ACHN (cell line): Measurements from ENCODE around the gene NHS.

Experiments used
- DNase-seq: peaks from one replicate; pipeline ENCODE4 v3.0.0-alpha.2; 2015
- in situ Hi-C: cut with HindIII; loops from 2 replicates; pipeline ENCODE4 v1.10.0; 2017; ENCODE audit warnings: low sequenced_read_pairs, low pct_ligation_motif_present, low pct_unique_long_range_greater_than_20kb

The NHS gene

DNA sequence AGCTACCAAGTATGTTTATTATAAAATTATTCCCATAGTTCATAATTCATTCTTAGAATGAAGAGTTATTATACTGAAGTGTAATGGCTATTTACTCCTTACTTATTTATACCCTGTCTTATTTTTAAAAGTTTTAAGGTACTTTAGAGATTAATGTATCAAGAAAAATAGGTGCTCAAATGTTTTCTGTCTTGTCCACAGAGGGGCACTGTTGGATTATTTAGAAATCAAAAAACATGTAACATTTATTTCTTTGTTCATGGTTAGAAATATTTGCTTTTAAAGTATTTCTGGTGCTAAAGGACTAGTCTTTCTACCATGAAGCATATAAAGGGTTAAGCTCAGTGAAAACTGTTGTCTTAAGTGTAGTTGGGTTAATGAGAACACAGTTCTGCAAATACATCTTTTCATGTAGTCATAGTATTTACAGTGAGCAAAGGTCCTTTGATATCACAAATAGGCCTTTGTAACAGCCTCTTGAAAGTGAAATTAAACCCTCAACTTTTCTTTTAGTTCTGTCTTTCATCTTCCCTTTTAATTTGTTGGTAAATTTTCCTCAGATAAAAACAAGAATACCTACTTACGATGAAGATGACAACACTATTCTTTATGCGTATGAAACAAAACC, 370.0 kb downstream of the NHS start:
- in situ Hi-C loops: no loop called here
- peak; percentile 1 for DNase-seq

DNA sequence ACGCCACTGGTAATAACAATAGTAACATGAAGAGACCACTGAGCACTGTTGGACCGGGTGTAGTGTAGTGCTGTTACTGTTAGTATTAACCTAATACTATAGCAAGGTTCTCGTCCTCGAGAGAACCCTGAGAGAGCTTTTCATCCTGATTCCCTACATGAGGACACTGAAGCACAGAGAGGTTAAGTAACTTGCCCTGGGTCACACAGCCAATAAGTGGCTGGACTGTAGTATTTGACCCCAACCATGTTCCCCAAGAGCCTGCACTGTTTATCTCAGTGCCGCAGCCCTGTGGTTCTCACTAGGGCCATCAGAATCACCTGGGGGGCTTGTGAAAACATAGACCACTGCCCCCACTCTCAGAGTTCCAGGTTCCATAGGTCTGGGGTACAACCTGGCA, 372.7 kb downstream of the NHS start:
- in situ Hi-C loops: no loop called here
- no peak for DNase-seq

DNA sequence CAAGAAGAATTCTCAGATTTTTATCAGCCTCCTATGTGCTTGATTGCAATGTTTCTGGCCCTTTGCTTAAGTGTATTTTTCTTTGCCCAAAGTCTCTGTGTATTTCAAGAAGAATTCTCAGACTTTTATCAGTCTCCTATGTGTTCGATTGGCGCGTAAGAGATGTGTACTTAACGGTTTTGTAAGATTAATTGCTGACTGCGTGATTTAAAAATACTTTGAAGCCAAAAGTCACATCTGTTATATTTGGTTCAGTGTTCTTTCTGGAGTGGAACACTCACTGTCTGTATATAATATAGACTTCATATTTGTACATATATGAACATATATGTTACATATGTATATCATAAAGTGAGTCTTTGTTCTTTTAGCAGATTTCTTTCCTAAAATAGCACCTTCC, 373.7 kb downstream of the NHS start:
- DNase-seq: no peak
- in situ Hi-C loops: no loop called here

DNA sequence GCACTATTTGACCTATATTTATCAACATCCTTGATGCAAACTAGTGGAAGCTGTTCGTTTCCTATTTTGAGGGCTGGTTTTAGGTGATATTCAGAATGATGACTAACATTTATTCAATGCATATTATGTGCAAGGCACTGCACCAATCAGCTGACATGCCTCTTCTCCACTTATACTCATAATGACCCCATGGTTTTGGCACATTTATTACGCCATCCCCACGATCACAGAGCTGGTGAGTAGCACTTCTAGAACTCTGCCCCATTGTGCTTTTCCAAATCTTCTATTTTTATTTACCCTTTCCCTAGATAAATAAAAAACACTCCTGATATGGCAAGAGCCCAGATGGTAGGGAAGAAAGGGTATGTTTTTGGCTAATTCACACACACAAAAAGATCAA, 375.4 kb downstream of the NHS start:
- in situ Hi-C loops: no loop called here
- no peak for DNase-seq

DNA sequence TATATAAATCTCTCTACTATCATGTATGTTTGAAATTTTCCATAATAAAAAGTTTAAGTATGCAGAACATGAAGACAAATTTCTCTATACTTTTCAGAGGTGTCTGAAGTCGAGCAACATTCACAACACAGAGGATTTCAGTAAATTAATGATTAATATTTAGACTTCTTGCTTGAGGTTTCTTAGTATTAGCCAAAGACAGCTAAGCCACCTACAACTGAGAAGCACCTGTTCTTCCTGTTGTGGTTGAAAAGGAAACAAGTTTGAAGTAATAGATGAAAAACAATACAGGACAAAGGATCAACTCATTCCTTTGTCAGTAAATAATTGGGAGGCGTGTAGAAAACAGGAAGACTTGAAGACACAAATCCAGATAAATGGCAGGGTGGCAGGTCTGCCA, 383.4 kb downstream of the NHS start:
- in situ Hi-C loops: no loop called here

DNA sequence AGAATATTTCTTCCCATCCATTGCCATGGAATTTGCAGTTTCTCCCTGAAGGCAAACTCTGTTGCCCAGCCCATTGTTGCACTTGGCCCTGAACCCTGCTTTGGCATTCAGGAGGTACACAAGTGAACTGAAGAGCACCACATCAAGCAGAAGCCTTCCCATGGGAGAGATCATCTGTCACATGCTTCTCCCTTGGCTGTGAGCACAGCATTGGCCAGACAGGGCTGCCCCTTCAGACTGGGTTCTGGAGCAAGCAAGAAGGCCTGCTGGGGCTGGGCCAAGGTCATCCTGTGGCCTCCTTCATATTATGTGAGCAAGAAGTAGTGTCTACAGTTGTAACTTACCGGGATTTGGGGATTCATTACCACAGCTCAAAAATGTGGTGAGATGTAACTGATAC, 385.0 kb downstream of the NHS start:
- DNase-seq: no peak
- in situ Hi-C loops: no loop called here

More for the DNA sequence above, 383.4 kb downstream of the NHS start:
- no peak for DNase-seq

DNA sequence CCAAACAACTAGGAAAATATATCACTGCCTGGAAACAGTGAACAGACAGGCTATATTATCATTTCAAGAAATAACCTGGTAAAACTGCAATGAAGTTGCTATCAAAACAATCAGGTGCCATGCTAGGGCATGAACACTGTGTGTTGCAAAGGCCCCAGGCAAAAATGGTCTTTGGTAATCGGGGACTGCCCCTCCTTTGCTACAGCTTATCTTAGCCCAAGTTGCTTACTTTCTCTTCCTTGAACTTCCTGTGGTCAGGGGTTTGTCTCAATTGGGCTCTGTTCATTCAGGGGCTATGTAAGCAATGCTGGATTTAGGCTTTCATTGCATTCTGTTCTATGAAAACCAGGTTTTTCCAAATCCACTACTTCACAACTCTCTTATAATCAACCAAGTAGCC, 392.7 kb downstream of the NHS start:
- no peak for DNase-seq
- in situ Hi-C loops: no loop called here

DNA sequence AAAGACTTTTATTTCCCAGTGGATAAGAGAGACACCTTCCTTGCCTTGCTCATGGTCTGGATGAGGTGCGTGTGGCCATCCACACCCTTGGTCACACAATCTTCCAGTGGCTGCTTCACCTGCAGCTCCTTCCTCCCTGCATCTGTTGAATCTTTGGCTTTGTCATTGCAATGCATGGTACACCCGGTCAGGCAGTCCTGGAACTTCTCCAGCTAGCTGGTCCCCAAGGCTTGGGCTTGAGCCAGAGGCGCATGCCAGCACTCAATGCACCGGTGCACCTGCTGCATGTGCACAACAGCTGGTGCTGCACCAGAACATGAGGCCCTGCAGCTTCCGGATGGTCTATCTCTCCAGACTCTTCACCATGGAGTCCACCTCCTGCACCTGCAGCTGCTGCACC, 394.0 kb downstream of the NHS start:
- DNase-seq: no peak
- in situ Hi-C loops: no loop called here

DNA sequence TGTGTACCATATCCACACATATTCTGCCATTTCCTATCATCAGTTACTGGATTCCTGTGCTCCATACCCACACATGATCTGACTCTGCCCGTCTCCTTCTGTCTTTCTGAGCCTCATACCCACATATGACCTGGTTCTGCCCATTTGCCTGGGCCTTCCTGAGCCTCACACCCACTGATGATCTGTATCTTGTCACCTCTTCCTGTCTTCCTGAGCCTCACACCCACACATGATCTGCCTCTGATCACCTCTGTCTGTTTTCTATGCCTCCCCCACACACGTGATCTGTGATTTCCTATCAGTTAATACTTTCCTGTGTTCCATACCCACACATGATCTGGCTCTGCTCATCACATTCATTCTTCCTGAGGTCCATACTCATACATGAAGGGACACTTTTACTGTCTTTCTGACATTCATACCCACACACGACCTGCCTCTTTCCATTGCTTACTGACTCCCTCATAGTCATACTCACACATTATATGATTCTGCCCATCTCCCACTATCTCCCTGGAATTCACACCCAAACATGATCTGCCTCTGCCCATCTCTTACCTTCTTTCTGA, 394.8 kb downstream of the NHS start:
- in situ Hi-C loops: no loop called here
- DNase-seq: no peak

DNA sequence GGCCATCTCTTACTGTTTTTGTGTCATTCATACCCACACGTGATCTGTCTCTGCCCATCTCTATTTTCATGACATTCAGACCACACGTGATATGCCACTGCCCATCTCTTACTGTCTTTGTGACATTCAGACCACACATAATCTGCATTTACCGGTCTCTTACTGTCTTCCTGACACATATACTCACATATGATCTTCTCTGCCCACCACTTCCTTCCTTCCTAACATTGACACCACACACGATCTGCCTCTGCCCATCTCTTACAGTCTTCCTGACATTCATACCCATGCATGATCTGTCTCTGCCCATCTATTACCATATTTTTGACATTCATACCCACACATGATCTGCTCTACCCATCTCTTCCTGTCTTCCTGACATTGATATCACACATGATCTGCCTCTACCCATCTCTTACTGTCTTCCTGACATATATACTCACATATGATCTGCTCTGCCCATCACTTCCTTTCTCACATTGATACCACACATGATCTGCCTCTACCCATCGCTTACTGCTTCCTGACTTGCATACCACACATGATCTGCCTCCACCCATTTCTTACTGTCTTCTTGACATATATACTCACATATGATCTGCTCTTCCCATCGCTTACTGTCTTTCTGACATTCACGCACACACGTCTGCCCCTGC, 398.3 kb downstream of the NHS start:
- DNase-seq: no peak
- in situ Hi-C loops: no loop called here

DNA sequence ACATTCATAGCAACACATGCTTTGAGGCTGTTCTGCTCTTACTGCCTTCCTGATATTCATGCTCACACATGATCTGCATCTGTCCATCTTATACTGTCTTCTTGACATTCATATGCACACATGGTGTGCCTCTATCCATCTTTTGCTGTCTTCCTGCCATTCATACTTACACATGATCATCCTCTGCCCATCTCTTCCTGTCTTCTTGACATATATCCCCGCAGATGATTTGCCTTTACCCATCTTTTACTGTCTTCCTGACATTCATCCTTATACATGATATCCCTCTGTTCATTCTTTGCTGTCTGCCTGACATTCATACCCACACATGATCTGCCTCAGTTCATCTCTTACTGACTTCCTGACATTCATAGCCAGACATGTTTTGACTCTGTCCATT, 399.1 kb downstream of the NHS start:
- in situ Hi-C loops: no loop called here
- DNase-seq: no peak

DNA sequence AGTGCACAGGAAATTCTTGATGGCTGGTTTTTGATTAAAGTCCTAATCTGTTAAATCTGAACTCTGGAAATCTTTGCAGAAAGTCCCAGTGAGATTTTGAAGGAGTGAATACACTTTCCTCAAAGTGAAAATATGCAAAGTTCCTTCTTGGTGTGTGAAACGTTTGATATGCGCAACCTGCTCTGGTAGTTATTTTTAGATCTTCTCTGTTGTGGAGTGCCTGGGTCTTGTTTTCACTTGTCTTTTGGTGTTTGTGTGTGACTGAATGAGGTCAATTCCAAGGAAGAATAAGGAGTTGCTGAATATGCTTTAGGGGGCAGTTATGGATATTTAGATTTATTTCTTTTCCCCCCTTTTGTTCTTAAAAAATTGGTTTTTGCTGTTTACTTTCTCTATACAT, 404.0 kb downstream of the NHS start:
- in situ Hi-C loops: no loop called here
- DNase-seq: no peak

DNA sequence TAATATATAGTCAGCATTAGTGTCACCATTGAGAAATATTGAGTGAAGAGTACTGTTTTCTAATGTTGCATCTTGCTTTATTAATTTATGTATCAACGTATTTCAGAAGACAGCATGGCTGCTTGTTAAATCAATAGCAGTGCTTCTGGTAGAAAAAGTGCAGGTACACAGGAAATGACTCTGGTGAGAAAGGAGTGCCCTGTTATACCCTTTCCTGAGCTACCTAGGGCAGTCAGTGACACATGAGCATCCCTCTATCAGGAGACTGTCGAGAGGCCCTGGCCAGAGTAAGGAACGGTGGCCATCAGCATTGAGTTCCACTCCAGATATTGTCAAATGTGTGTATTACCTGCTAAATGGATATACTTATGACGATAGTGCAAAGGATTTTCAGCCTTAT, 404.4 kb downstream of the NHS start:
- in situ Hi-C loops: no loop called here
- DNase-seq: no peak
